H1 (cell line): Measurements from ENCODE around the gene GPALPP1. TPM values are rescaled to one million over a fixed set of nuclear protein-coding genes. Genes with fewer than 3 reads are reported as not detected.
"Not testable (repeated sequence)": the region's sequence is repeated elsewhere in the genome, so short reads cannot be mapped to it uniquely, and the experiment has no call there.

Experiments used
- CTCF ChIA-PET: fragments of 300-600 bp; sonication (Branson Sonifier 250); formaldehyde crosslinking; loops from one replicate; lab custom pipeline; 2021; ENCODE audit not compliant: partially characterized antibody; lab: Charles Lee
- POLR2A ChIA-PET: fragments of 300-600 bp; sonication (Branson Sonifier 250); formaldehyde crosslinking; loops from one replicate; lab custom pipeline; 2021; ENCODE audit warnings: inconsistent platforms; ENCODE audit not compliant: partially characterized antibody; lab: Charles Lee
- DNase-seq, 2 experiments: peaks; one replicate each; pipeline versions ENCODE4 v3.0.0 to v3.0.0-alpha.2; 2010 to 2022; ENCODE audit warnings: low spot score in 2 of 2, low read depth in 1 of 2, mixed read lengths in 1 of 2
- FAIRE-seq: peaks from 2 replicates; lab custom pipeline; 2011; peaks lifted over from hg19 to GRCh38; lab: Jason Lieb, UNC
- H2AFZ ChIP-seq: 2 replicates; pipeline ENCODE4 v1.8.1; 2012; ENCODE audit warnings: low read length, inconsistent platforms
- H2AK5ac ChIP-seq: 2 replicates; pipeline ENCODE4 v1.6.1; 2013; ENCODE audit warnings: low read depth, low read length
- H2BK120ac ChIP-seq: replicated peaks from 2 replicates; pipeline ENCODE3; 2013; ENCODE audit warnings: low read depth, low read length, inconsistent platforms
- H2BK12ac ChIP-seq: 2 replicates; pipeline ENCODE4 v1.6.1; 2013; ENCODE audit warnings: low read depth, low read length
- H2BK15ac ChIP-seq: 2 replicates; pipeline ENCODE4 v1.6.1; 2013; ENCODE audit warnings: low read length
- H2BK20ac ChIP-seq: 2 replicates; pipeline ENCODE4 v1.6.1; 2013; ENCODE audit warnings: low read length
- H2BK5ac ChIP-seq: 2 replicates; pipeline ENCODE4 v1.6.1; 2013; ENCODE audit warnings: low read depth, low read length
- H3K14ac ChIP-seq: 2 replicates; pipeline ENCODE4 v1.6.1; 2013; ENCODE audit warnings: inconsistent platforms; ENCODE audit not compliant: insufficient read length
- H3K18ac ChIP-seq: 2 replicates; pipeline ENCODE4 v1.6.1; 2013; ENCODE audit warnings: low read length; ENCODE audit errors: extremely low read depth
- H3K23ac ChIP-seq: 2 replicates; pipeline ENCODE4 v1.6.1; 2013; ENCODE audit warnings: inconsistent platforms; ENCODE audit not compliant: insufficient read length
- H3K23me2 ChIP-seq: 2 replicates; pipeline ENCODE4 v1.6.1; 2013; ENCODE audit warnings: low read depth, low read length
- H3K27ac ChIP-seq: 2 replicates; pipeline ENCODE4 v1.6.1; 2011; ENCODE audit warnings: low read depth, low read length, inconsistent platforms
- H3K27me3 ChIP-seq, 4 experiments: replicated peaks in 1 of 4; 1 replicate in 1 of 4; 2 replicates in 3 of 4; pipeline versions ENCODE4 v1.6.1 to v1.8.1; 2011 to 2013; ENCODE audit warnings: low read length in 3 of 4, mild to moderate bottlenecking in 3 of 4, inconsistent platforms in 2 of 4, mixed read lengths in 2 of 4, moderate library complexity in 1 of 4; ENCODE audit not compliant: control insufficient read depth in 3 of 4, insufficient read depth in 3 of 4; ENCODE audit errors: extremely low read depth in 1 of 4
- H3K36me3 ChIP-seq, 4 experiments: 2 replicates each; pipeline versions ENCODE4 v1.6.1 to v1.8.1; 2011 to 2013; ENCODE audit warnings: mild to moderate bottlenecking in 4 of 4, low read length in 3 of 4, moderate library complexity in 2 of 4, control low read depth in 1 of 4, inconsistent platforms in 1 of 4; ENCODE audit not compliant: insufficient read depth in 4 of 4, control insufficient read depth in 2 of 4
- H3K4ac ChIP-seq: replicated peaks from 2 replicates; pipeline ENCODE3; 2013; ENCODE audit warnings: low read length, low read depth, mixed read lengths, inconsistent platforms; ENCODE audit not compliant: insufficient read length
- H3K4me1 ChIP-seq, 4 experiments: replicated peaks in 1 of 4; 1 replicate in 1 of 4; 2 replicates in 3 of 4; pipeline versions ENCODE4 v1.6.1 to v1.8.1; 2011 to 2013; ENCODE audit warnings: low read length in 3 of 4, inconsistent platforms in 2 of 4, mixed read lengths in 1 of 4; ENCODE audit not compliant: insufficient read depth in 4 of 4, control insufficient read depth in 3 of 4
- H3K4me2 ChIP-seq, 2 experiments: 2 replicates each; pipeline versions ENCODE4 v1.6.1 to v1.8.1; 2011 to 2013; ENCODE audit warnings: low read depth in 2 of 2, low read length in 2 of 2, control low read depth in 1 of 2, inconsistent platforms in 1 of 2, mild to moderate bottlenecking in 1 of 2; ENCODE audit not compliant: insufficient read depth in 1 of 2
- H3K4me3 ChIP-seq, 4 experiments: fragments of 200-600, 300-600 bp in 1 of 4; sonication (generic), shearing (Covaris generic), sonication (Bioruptor Twin) in 1 of 4; 2 replicates each; pipeline versions ENCODE4 v1.5.1 to v1.8.1; 2011 to 2016; ENCODE audit warnings: low read length in 4 of 4, low read depth in 3 of 4, control low read depth in 2 of 4, inconsistent platforms in 2 of 4, mild to moderate bottlenecking in 2 of 4, mixed read lengths in 1 of 4, moderate library complexity in 1 of 4; ENCODE audit not compliant: insufficient read depth in 2 of 4; ENCODE audit errors: extremely low read depth in 1 of 4
- H3K56ac ChIP-seq: replicated peaks from 2 replicates; pipeline ENCODE3; 2013; ENCODE audit warnings: low read depth, mild to moderate bottlenecking, mixed read lengths, low read length, inconsistent platforms; ENCODE audit not compliant: insufficient read length
- H3K79me1 ChIP-seq: 2 replicates; pipeline ENCODE4 v1.6.1; 2013; ENCODE audit warnings: low read depth, low read length, control low read depth
- H3K79me2 ChIP-seq, 2 experiments: 2 replicates each; pipeline versions ENCODE4 v1.6.1 to v1.8.1; 2012 to 2013; ENCODE audit warnings: low read length in 2 of 2, mild to moderate bottlenecking in 2 of 2, inconsistent platforms in 1 of 2; ENCODE audit not compliant: insufficient read depth in 2 of 2, control insufficient read depth in 1 of 2
- H3K9ac ChIP-seq, 4 experiments: replicated peaks in 1 of 4; 1 replicate in 1 of 4; 2 replicates in 3 of 4; pipeline versions ENCODE4 v1.6.1 to v1.8.1; 2011 to 2013; ENCODE audit warnings: low read depth in 3 of 4, low read length in 3 of 4, control low read depth in 2 of 4, mild to moderate bottlenecking in 2 of 4, moderate library complexity in 2 of 4, inconsistent platforms in 1 of 4; ENCODE audit errors: extremely low read depth in 1 of 4
- H3K9me3 ChIP-seq, 2 experiments: 2 replicates each; pipeline versions ENCODE4 v1.6.1 to v1.8.1; 2012 to 2013; ENCODE audit warnings: mild to moderate bottlenecking in 2 of 2, moderate library complexity in 2 of 2, control low read depth in 1 of 2, inconsistent platforms in 1 of 2, low read depth in 1 of 2, low read length in 1 of 2, mixed read lengths in 1 of 2; ENCODE audit not compliant: insufficient read depth in 2 of 2
- H4K20me1 ChIP-seq, 2 experiments: replicated peaks in 1 of 2; 2 replicates each; pipeline versions ENCODE3 to v1.8.1; 2011 to 2013; ENCODE audit warnings: inconsistent platforms in 2 of 2, low read length in 2 of 2, mild to moderate bottlenecking in 1 of 2; ENCODE audit not compliant: insufficient read depth in 2 of 2, control insufficient read depth in 1 of 2
- H4K5ac ChIP-seq: 2 replicates; pipeline ENCODE4 v1.6.1; 2013; ENCODE audit warnings: low read length, low read depth, mixed read lengths, inconsistent platforms; ENCODE audit not compliant: insufficient read length
- H4K8ac ChIP-seq: 2 replicates; pipeline ENCODE4 v1.8.0; 2013; ENCODE audit warnings: mild to moderate bottlenecking, moderate library complexity, low read length, inconsistent platforms; ENCODE audit not compliant: insufficient read depth; ENCODE audit errors: extremely low read depth
- H4K91ac ChIP-seq: replicated peaks from 2 replicates; pipeline ENCODE3; 2013; ENCODE audit warnings: low read length, mixed read lengths, inconsistent platforms; ENCODE audit not compliant: insufficient read length
- WGBS, 2 experiments: shearing (Covaris generic) in 1 of 2; methylation state at CpG; one replicate each; pipeline versions ENCODE4 v1.1.6 to v1.1.7; 2013 to 2015; ENCODE audit warnings: low lambda C conversion rate in 2 of 2, mixed read lengths in 2 of 2, inconsistent platforms in 1 of 2, low coverage in 1 of 2, missing lambda C conversion rate in 1 of 2; ENCODE audit not compliant: insufficient replicate concordance in 2 of 2, insufficient coverage in 1 of 2, insufficient read length in 1 of 2; ENCODE audit errors: extremely low coverage in 1 of 2, missing lambda C conversion rate in 1 of 2; 5-methylcytosine and 5-hydroxymethylcytosine counted together
- polyA plus RNA-seq, 7 experiments: library from polyadenylated mRNA; depleted of rRNA in 3 of 7; stranded (reverse) in 5 of 7; unstranded in 2 of 7; fragments of >200 nt in 5 of 7; fragments of 200-250 nt in 2 of 7; gene quantifications; 1 replicate in 5 of 7; 2 replicates in 1 of 7; 4 replicates in 1 of 7; pipeline versions ENCODE4 v1.2.1 to v1.2.3, GENCODE V29; 2011 to 2013; ENCODE audit warnings: missing spikeins in 2 of 7, mixed read lengths in 2 of 7
- total RNA-seq: library from RNA; stranded (reverse); fragmentation: NEBNext Ultra II Directional; extraction: Animal tissue kit (Norgen Biotek cat#: 25700); gene quantifications from 2 replicates; pipeline ENCODE4 v1.2.1, GENCODE V29; 2021

Gene GPALPP1
- total and polyA plus RNA-seq, 2 of the 8 experiments (the other 6 are each of a cell fraction or from before 2014, with no cell fraction given) = 8.5 to 26.1 TPM

GRCh38 chr13:45063889-45064288 lies 74.6 kb downstream of the GPALPP1 start:
- H3K79me2 ChIP-seq, H2BK12ac ChIP-seq, H2AFZ ChIP-seq, H3K4me2 ChIP-seq, H3K9ac ChIP-seq, CTCF ChIA-PET, H3K56ac ChIP-seq, H3K4ac ChIP-seq, H2BK120ac ChIP-seq, H3K27me3 ChIP-seq, FAIRE-seq, H4K91ac ChIP-seq, H4K20me1 ChIP-seq, H3K27ac ChIP-seq, H4K5ac ChIP-seq, H3K4me3 ChIP-seq, H2AK5ac ChIP-seq, H2BK20ac ChIP-seq, H3K23ac ChIP-seq, H3K36me3 ChIP-seq, H3K9me3 ChIP-seq, DNase-seq, H3K14ac ChIP-seq, H3K4me1 ChIP-seq, H4K8ac ChIP-seq, H3K18ac ChIP-seq, H3K79me1 ChIP-seq, H2BK5ac ChIP-seq, H3K23me2 ChIP-seq, H2BK15ac ChIP-seq: not testable (repeated sequence)
- WGBS, 2 experiments = 90% methylated on average over 3 of the region's 3 CpGs; no CpG with 5 or more reads in 1 of the 2 experiments
- POLR2A ChIA-PET = interaction anchor here (0.6 to 1.8 kb wide), 2 partner anchors 10 to 11 kb away, joined by 3 read pairs; no protein-coding TSS in a partner anchor
